AG09309 (cell line): ENCODE results near the gene PDE6G.
"Not testable (repeated sequence)": the region's sequence is repeated elsewhere in the genome, so short reads cannot be mapped to it uniquely, and the experiment has no call there.

ENCODE experiments used
- DNase-seq: peaks from one replicate; pipeline ENCODE4 v3.0.0-alpha.2; 2010; ENCODE audit warnings: low read depth
- H3K4me3 ChIP-seq: 2 replicates; pipeline ENCODE4 v1.5.1; 2011; ENCODE audit warnings: mild to moderate bottlenecking, low read depth, low read length, moderate library complexity; ENCODE audit not compliant: control insufficient read depth
- TF ChIP-seq, protein P1 (sequence below): IDR thresholded peaks from 2 replicates; pipeline ENCODE4 v1.5.1; 2011; ENCODE audit warnings: mild to moderate bottlenecking, low read depth, low read length, inconsistent platforms; ENCODE audit not compliant: insufficient read depth, control insufficient read depth; ENCODE audit errors: missing control alignments

PDE6G gene

DNA sequence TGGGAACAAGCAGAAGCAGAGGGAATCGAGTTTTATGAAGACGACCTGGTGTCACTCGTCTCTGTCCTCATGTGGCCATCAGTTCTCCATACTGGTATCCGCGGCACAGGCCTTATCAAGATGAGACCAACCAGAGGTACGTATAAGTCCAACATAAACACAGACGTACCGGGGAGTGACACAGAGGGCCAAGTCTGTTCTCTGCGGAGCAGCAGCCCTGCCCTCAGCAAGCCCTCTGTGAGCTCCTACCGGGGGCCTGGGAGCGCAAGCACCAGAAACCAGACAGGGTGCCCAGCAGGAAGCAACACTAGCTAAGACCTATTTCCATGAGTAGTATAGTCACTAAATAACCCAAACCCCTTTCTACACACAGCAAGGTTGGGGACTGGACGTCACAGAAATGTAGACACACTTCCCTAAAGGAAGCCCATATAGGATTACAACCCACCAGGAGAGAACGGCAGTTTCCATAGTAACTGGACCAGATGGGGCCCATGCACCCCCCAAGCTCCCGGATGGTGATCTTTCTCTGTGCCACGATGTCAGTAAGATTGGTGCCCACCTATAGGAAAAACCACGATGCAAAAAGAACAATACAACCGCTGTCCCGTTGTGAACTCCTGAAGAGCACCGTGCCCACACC is 26.3 kb upstream of the PDE6G start:
- peak overlapping the region; percentile 99 for H3K4me3 ChIP-seq
- TF ChIP-seq, protein P1, sequence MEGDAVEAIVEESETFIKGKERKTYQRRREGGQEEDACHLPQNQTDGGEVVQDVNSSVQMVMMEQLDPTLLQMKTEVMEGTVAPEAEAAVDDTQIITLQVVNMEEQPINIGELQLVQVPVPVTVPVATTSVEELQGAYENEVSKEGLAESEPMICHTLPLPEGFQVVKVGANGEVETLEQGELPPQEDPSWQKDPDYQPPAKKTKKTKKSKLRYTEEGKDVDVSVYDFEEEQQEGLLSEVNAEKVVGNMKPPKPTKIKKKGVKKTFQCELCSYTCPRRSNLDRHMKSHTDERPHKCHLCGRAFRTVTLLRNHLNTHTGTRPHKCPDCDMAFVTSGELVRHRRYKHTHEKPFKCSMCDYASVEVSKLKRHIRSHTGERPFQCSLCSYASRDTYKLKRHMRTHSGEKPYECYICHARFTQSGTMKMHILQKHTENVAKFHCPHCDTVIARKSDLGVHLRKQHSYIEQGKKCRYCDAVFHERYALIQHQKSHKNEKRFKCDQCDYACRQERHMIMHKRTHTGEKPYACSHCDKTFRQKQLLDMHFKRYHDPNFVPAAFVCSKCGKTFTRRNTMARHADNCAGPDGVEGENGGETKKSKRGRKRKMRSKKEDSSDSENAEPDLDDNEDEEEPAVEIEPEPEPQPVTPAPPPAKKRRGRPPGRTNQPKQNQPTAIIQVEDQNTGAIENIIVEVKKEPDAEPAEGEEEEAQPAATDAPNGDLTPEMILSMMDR, result no peak
- DNase-seq, result no peak

DNA sequence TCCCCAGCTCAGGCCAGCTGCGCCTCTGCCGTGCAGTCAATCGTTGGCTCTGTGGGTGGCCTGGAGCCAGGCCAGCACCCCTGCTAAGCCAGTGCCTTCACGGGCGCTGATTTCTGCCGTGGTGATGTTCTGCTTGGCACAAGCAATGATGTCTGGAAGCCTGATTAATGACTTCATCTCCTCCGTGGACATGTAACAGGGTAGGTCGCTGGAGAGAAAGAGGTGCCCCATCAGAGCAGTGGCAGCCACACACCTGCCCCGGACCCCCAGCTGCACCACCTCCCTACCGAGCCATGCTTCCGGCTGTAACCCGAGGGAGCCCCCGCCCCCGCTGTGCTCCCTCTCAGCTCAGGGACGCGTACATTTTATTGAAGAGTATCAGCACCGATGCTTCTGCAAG is 25.3 kb upstream of the PDE6G start:
- DNase-seq, result no peak
- TF ChIP-seq, protein P1, result no peak
- H3K4me3 ChIP-seq, result no peak overlapping the region

DNA sequence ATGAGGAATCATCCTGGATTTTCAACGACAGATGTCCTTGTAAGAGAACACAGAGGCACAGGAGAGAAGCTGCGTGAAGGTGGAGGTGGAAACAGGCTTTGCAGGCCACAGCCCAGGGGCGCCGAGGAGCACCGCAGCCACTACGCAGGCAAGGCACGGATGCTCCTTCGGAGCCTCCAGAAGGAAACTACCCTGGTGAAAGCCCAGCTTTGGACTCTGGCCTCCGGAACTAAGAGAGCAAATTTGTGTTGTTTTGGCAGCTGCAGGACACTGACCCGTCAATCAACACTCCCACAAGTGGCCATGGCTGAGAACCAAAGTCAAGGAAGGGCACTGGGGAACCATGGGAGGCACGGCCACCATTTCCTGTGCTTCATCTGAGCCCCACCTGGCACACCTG is 23.8 kb upstream of the PDE6G start:
- TF ChIP-seq, protein P1, result no peak
- DNase-seq, result no peak

DNA sequence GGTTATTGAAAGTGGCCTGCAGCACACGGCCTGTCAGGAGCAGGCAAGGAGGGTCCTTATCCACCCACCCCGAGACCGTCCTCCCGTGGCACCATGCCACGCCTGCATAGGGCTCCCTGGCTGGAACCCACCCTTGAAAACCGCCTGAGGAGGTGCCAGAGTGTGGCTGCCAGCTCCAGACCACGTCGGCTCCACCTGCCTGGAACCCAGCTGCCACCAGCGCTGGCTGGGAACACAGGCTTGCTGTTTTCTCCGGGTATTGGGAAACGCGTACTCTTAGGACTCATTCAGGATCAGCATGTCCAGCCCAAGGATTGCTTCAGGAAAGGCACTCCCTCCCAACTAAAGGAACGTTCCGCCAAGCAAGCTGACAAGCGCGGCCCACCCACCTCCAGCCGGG is 20.6 kb upstream of the PDE6G start:
- no peak overlapping the region for H3K4me3 ChIP-seq
- no peak for DNase-seq
- TF ChIP-seq, protein P1, result no peak

More for the DNA sequence above, 23.8 kb upstream of the PDE6G start:
- H3K4me3 ChIP-seq, result no peak overlapping the region

DNA sequence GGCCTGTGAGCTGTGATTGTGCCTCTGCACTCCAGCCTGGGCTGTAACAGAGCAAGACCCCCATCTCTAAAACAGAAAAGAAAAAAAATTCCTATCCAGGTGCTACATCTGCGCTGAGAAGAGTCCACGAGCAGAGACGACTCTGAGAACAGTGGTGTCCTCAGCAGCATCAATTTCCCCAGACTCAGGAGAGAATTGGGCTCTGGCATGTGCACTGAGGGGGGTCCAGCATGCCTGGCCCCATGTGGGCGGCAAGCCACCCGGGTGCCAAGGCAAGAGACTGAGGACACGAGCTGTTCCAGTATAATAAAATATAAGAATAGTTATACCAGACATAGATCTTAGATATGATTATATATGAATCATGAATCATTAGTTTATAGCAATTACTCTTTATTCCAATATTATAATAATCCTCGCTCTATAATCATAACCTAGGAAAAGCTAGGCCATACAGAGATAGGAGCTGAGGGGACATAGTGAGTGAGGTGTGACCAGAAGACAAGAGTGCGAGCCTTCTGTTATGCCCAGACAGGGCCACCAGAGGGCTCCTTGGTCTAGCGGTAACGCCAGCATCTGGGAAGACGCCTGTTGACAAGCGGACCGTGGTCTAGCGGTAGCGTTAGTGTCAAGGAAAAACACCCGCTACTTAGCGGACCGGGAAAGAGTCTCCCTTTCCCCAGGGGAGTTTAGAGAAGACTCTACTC is 19.3 kb upstream of the PDE6G start:
- not testable (repeated sequence) for H3K4me3 ChIP-seq, DNase-seq
- TF ChIP-seq, protein P1, result peak; percentile 50

DNA sequence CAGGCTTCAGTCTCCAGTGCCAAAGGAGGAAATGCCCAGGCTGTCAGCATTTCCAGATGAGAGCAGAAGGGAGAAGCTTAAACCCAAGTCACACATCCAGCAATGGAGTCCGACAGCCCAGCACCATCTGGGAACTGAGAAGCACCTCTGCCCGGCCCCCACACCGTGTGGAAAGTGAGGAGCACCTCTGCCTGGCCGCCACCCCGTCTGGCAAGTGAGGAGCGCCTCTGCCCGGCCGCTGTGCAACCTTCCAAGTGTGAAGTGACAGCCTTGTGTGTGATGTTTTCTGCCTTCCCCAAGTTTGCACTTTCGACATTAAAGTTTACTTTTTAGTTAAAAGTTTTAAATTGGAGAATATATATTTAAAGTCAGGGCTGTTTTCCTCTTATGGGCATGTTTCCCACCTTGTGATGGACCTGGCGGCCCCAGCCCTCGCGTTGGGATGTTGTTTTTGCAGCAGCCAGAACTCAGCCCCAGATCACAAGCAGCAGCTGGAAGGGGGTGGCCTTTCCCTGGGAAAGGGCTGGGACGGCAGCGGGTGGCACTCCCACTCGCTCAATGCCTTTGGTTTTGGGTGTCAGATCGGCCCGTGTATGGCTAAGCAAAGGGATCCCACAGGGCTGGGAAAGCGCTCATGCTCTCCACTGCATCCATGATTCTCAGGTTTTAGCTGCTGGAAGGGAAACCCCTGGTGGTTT is 17.4 kb upstream of the PDE6G start:
- TF ChIP-seq, protein P1, result no peak
- DNase-seq, result no peak
- H3K4me3 ChIP-seq, result no peak overlapping the region
